Measurements from ENCODE around the gene STT3A.

DNA sequence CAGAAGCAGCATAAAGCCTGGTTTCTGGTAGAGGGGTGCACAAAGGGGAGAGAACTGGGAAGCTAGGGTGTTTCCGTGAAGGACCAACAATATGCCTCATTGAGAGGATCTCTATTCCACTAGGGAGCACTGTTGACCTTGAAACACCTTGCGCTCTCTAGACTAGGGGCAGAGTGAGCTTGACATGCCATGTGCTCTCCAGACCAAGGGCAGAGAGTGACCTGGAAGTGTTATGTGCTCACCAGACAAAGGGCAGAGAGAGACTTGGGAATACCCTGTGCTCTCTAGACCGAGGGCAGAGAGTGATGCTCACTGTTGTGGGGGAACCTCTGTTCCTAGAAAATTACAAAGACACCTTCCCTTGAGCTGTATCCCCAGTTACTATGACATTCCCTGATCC, 38.6 kb upstream of the STT3A start:
- no peak for TF ChIP-seq EZH2 (IDR thresholded peaks at IDR 0.05)
- TF ChIP-seq POLR2AphosphoS5 (IDR thresholded peaks at IDR 0.05; ENCODE audit: borderline replicate concordance, low read depth, low read length): no peak

Measured in SK-N-MC (cell line).